ENCODE data around the gene TNFSF18.
A peak's percentile ranks its signal among the peaks of the same experiment; 100 is the strongest.
"Not testable (repeated sequence)": the region's sequence is repeated elsewhere in the genome, so short reads cannot be mapped to it uniquely, and the experiment has no call there.

Gene TNFSF18

DNA sequence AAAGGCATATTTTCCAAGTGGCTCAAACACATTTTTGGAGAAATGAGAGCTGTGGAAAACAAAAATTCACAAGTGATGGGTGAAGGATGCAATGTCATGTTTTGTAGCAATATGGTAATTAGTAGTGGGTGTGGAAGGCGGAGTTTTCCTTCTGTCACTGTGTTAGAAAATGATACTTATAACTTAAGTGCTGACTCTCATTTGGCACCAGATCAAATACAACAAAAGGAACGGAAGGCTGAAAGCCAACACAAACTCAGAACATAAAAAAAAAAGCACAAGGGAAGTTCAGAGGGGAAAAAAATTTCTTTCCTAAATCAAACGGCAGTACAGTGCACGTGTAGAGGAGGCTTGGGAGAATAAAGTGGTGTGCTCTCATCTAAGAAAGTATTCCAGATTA is at the start of gene TNFSF18:
TSS of gene TNFSF18 (minus strand) at position 77 of the 400 bp plus-strand sequence. CDS start at position 32, 45 bp downstream.
- DNase-seq (ENCODE audit: low spot score), result peak; percentile 44

DNA sequence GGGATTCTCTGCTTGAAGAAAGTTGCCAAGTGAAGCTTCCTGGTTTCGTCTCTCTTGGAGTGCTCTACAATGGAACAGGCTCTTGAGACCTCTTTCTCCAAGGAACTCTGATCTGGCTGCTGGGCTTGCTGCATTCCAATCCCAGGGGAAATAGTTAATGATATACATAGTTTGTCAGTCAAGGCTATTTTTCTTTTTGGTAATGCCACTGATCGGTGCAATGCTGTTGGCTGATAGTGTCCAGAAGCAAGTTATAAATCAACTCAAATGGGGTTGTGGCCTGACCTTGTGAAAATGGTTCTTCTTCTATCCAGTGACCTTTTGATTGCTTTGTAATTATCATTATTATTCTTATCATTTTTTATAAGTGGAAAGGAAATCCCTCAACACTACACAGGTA is 48.4 kb upstream of the TNFSF18 start:
- DNase-seq (ENCODE audit: low spot score), result peak; percentile 86

GRCh38 chr1:173098117-173098516 is 47.4 kb upstream of the TNFSF18 start:
- DNase-seq (ENCODE audit: low spot score), result no peak

DNA sequence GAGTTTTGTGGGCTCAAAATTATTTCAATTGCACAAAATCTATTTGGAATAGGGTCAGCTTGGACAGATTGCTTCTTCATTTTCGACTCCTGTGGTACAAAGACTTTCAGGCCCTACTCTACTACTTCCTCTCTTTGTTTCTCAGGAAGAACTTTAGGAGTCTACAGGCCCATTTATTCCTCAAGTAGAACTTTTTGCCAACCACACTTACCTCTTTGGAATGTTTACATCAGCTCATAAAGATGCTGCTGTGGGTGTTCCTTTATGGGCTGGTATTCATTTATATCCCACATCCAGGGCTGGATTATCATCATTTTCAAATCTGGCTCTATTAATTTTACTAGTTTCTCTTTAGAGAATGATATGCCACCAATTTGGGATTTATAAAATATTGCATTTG is 46.3 kb upstream of the TNFSF18 start:
- no peak for DNase-seq (ENCODE audit: low spot score)

- peak; percentile 85 for DNase-seq (ENCODE audit: low spot score)
Observed at GRCh38 chr1:173095632-173096031, 44.9 kb upstream of the TNFSF18 start.

DNA sequence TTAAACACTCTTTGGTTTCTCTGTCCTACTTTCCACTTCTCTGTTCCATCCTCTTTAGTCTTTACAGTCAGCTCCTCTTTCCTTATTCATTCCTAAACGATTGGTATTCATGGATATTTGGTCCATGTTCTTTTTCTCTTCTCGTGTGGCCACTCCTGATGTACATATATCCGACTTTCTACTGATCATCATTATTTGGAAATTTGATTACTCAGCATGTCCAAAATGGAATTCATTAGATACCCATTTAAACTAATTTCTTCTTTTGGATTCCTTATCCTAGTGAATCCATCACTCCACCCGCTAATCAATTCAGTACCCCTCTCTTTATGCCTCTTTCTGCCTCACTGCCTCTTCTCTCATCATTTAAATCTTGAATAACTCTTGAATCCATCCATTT is 43.8 kb upstream of the TNFSF18 start:
- no peak for DNase-seq (ENCODE audit: low spot score)

DNA sequence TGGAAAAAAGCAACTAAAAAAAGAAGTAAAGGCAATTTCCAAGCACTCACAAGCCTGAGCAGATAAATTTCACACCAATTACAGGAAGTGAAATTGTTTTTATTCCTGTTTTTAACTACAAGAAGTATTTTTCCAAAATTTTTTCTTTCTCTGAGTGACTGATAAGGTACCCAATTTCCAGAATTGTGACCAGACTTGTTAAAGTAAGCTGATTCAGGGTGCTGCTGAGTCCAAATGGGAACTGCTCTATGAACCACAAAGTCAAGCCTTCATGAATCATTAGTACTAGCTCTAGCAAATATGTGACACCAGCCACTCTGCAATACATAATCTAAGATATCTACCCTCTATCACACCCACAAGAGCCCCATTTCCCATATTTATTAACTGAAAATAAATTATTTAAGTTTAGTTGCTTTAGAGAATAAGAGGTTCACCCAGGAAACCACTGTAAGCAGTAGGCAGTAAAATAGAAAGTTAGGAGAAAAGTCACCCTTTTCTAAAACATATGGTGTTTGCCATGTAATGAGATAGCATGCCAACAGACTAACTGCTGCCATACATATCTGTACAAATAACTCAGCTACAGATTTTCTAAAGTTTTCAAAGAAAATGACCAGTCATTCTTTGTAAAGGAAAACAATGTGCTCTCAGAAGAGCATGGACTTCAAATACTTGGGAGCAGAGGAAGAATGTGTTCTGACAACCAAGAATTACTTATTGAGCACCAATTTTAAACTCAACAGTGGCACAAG is 43.1 kb upstream of the TNFSF18 start:
- peak; percentile 35 for DNase-seq (ENCODE audit: low spot score)

GRCh38 chr1:173084292-173084691 is 33.6 kb upstream of the TNFSF18 start:
- DNase-seq (ENCODE audit: low spot score), result no peak

- no peak for DNase-seq (ENCODE audit: low spot score)
Observed at GRCh38 chr1:173082913-173083312, 32.2 kb upstream of the TNFSF18 start.

GRCh38 chr1:173074217-173074616 is 23.5 kb upstream of the TNFSF18 start:
- not testable (repeated sequence) for DNase-seq (ENCODE audit: low spot score)

GRCh38 chr1:173064011-173064410 is 13.3 kb upstream of the TNFSF18 start:
- no peak for DNase-seq (ENCODE audit: low spot score)

GRCh38 chr1:173063171-173063570 is 12.4 kb upstream of the TNFSF18 start:
- DNase-seq (ENCODE audit: low spot score), result no peak

GRCh38 chr1:173062150-173062938 is 11.6 kb upstream of the TNFSF18 start:
- DNase-seq (ENCODE audit: low spot score), result peak; percentile 80

- DNase-seq (ENCODE audit: low spot score), result no peak
Observed at GRCh38 chr1:173058556-173058955, 7.8 kb upstream of the TNFSF18 start.

GRCh38 chr1:173057984-173058383 is 7.2 kb upstream of the TNFSF18 start:
- DNase-seq (ENCODE audit: low spot score), result no peak

DNA sequence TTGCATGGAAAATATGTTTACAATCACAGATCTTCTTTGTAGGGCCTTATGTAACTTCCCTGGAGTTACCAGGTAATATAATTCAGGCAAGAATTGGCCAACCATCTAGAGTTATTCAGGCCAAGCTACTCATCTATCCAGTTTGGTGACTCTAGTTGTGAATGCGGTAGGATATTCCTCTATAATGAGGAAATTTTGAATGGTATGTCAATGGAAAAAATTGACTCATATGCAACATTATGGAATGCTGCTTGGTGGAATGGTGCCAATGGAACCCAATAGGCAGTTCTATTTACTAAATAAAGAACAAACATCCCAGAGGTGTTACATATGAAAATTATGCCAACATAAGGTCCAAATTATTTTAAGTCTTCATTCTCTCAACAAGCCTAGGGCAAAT is 5.6 kb upstream of the TNFSF18 start:
- no peak for DNase-seq (ENCODE audit: low spot score)

DNA sequence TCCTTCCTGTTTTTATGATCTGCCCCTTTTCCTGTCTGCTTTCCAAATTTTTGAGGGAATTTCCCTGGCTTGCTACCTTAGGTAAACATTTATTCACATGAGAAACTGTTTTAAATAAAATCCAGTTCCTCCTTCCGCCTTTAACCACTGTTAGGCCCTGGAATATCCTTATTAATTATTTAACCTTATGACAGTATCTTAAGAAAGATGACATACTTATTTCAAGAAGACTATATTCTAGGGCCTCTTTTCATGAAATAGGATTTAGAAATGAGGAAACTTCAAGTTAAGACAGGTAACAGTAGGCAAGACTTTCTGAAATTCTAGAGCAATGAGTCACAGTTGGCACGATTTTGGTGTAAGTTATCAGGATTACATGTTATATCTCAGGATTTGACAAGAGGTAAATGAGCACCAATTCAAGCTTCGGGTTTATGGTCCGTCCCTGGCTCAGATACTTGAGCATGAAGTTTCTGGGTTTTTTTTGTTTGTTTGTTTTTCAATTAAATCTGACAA is 2.0 kb upstream of the TNFSF18 start:
- DNase-seq (ENCODE audit: low spot score), result peak; percentile 80

GRCh38 chr1:173049322-173049633 is 1.5 kb downstream of the TNFSF18 start:
- no peak for DNase-seq (ENCODE audit: low spot score)

DNA sequence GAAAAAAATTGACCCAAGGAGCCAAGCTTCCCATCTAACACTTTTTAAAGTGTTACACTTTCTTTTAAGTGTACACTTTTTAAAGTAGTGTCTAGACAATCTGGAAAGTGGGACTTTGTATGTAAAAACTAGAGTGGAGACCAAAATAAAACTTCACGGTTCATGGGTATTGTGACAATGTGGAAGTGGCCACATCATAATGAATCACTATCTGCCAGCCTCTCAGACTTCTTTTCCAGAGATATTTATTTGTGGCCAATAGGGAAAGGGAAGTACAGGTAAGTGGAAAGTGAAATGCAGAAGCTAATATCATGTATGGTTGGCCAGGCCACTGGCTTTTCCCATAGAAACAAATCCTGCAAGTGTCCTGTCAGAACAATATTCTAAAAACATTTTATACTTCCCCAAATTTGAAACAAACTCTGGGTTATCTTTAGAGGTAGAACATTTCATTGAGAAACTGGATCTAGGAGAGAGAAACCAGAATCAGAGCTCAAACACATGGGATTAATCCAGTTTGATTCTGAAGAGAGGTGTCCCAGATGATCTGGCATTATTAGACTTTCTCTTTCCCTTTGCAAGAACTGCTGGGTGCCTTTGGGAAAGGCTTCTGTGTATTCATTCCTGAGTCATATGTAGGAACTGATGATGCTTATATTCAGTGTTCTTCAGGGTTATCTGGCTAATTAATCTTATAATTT is 2.0 kb downstream of the TNFSF18 start:
- DNase-seq (ENCODE audit: low spot score), result peak; percentile 82

DNA sequence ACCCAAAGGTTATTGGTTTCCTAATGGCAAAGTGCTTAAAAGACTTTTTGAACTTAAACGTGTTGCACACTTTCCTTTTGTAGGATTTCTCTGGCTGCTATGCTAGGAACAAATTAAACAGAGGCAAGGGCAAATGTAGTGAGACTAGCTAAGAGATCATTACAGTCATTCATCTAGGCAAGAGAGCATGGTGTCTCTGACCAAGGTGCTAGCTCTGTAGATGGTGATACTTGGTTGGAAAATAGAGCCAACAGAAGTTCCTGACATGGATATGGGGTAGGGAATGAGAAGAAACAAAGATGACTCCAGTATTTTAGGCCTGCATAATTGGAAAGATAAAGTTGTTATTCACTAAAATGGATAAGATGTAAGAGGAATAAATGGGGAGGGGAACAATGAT is 6.1 kb downstream of the TNFSF18 start:
- no peak for DNase-seq (ENCODE audit: low spot score)

DNA sequence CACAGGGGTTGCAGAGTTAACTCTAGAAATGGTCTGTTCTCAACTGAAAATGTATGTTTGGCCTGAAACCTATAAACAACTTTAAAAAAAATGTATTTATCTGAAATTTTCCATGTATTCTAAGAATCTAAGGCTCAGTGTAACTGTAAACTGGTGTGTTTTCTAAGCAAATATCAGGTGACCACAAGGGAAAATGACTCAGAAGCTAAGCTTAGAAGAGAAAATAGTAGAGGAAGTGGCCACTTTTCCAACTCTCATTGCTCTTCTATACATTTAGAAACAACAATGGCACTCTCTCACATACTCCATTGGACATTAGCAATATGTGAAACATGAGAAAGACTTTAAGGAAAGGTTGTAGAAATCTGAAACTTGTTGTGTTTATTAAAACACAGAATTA is 7.5 kb downstream of the TNFSF18 start:
- DNase-seq (ENCODE audit: low spot score), result peak; percentile 51

DNA sequence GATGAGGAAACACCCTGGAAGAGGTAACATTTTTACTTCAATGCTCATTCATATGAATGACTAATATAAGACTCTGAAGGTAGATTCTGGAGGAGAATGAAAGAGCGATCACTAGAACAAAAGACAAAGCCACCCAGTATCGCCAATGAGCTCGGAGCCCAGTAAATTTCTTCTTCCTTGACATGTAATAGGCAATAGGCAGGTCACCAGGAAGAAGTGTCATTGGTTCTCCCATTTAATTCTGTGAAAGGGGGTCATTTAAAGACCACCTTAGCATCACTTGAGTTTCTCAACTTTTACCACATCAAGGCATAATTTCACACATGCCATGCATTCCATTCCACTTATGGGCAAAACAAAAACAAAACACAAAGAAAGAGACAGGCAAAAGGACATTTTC is 7.9 kb downstream of the TNFSF18 start:
- DNase-seq (ENCODE audit: low spot score), result peak; percentile 48

DNA sequence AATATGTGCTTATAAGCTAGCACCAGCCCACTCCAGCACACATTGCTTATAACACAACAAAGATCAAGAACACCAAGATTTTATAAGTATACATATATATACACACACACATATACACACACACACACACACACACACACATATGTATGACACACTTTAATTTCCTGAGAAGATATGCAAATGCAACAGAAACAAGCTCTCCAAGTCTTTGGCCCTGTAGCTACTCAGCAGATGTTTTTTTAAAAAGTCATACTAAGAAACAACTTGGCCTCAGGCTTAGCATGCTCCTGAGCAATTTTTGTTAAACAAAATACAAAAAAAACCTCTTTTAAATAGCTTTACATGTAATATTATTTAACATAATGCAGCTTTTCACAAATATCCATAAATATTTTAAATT is 11.1 kb downstream of the TNFSF18 start:
- no peak for DNase-seq (ENCODE audit: low spot score)

Data from kidney tubule cell (primary cell).